ENCODE data around the gene CYP2F1. TPM values are rescaled to one million over a fixed set of nuclear protein-coding genes. Genes with fewer than 3 reads are reported as not detected.
"Not testable (repeated sequence)": the region's sequence is repeated elsewhere in the genome, so short reads cannot be mapped to it uniquely, and the experiment has no call there.

The CYP2F1 gene
- total RNA-seq, 1 experiment from 2014 or later, result not detected

DNA sequence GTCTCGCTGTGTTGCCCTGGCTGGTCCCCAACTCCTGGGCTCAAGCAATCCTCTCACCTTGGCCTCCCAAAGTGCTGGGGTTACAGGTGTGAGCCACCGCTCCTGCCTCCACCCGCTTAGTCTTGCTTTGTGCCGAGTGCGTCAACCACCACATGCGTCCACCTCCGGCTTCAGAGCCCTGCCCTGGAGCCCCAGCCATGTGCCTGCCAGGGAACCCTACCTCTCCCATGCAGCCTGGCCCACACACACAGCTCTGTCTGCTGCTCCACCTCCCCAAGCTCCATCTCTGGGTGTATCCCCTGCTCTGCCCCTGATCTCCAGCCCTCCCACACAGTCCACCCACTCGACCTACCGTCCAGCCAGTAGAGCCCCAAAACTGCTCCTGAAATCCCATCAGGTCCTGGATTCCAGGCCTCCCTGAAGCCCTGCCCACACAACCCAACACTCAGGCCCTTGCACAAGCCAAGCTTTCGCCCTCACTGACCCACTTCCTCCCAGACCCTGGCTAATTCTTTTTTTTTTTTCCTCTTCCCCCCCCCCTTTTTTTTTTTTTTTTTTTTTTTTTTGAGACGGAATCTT lies 9.6 kb downstream of the CYP2F1 start:
- Mint-ChIP-seq H3K36me3 (ENCODE audit: insufficient read depth, unreplicated experiment) (no peaks in the 10 kb centered on the region), H3K9me3 (ENCODE audit: low read depth, unreplicated experiment) (no peaks in the 10 kb centered on the region), H3K27me3 (ENCODE audit: unreplicated experiment) (peaks cover 20% of the 10 kb centered on the region), H3K27ac (ENCODE audit: unreplicated experiment) (no peak overlapping the region), H3K4me1 (ENCODE audit: low read depth, unreplicated experiment) (peaks cover 14% of the 10 kb centered on the region), H3K4me3 (ENCODE audit: low read depth, unreplicated experiment) (no peak overlapping the region)
- DNase-seq, result no peak
- TF ChIP-seq, protein P1, sequence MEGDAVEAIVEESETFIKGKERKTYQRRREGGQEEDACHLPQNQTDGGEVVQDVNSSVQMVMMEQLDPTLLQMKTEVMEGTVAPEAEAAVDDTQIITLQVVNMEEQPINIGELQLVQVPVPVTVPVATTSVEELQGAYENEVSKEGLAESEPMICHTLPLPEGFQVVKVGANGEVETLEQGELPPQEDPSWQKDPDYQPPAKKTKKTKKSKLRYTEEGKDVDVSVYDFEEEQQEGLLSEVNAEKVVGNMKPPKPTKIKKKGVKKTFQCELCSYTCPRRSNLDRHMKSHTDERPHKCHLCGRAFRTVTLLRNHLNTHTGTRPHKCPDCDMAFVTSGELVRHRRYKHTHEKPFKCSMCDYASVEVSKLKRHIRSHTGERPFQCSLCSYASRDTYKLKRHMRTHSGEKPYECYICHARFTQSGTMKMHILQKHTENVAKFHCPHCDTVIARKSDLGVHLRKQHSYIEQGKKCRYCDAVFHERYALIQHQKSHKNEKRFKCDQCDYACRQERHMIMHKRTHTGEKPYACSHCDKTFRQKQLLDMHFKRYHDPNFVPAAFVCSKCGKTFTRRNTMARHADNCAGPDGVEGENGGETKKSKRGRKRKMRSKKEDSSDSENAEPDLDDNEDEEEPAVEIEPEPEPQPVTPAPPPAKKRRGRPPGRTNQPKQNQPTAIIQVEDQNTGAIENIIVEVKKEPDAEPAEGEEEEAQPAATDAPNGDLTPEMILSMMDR (IDR thresholded peaks at IDR 0.05; ENCODE audit: unreplicated experiment), result no peak
- CTCF ChIA-PET, result interaction anchor here (0.6 kb wide), 1 partner anchor 63 kb away, joined by 5 read pairs; no protein-coding TSS in a partner anchor
- no TSS peak for BruUV-seq (replicated peaks)
- intact Hi-C loops (cut with micrococcal nuclease; ENCODE audit: unreplicated experiment), result no loop called here

DNA sequence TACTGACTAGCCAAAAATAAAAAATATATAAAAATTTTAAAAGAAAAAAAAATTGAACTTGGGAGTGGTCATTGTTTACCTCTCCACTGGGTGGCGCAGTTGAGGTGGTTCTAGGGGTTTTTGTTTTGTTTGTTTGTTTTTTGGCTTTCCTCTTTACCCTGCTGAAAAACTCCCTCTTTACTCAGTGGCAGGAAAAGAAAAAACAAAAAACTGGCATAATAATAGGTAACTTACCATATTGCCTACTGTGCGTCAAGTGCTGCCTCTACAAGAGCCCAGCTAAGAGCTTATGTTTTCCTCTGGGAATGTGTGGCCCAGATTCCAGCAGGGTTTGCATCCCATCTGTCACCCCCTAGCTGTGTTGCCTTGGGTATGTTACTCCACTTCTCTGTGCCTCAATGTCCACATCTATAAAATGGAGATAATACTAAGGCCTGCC lies 12.6 kb downstream of the CYP2F1 start:
- CTCF ChIA-PET, result interaction anchor here (1.2 kb wide), 1 partner anchor 127 kb away, joined by 3 read pairs; no protein-coding TSS in a partner anchor
- intact Hi-C loops (cut with micrococcal nuclease; ENCODE audit: unreplicated experiment); BruUV-seq (replicated peaks); H3K9me3 Mint-ChIP-seq (ENCODE audit: low read depth, unreplicated experiment); H3K27ac Mint-ChIP-seq (ENCODE audit: unreplicated experiment); H3K36me3 Mint-ChIP-seq (ENCODE audit: insufficient read depth, unreplicated experiment); H3K4me3 Mint-ChIP-seq (ENCODE audit: low read depth, unreplicated experiment): not testable (repeated sequence)
- DNase-seq, result peak; percentile 38
- TF ChIP-seq, protein P1 (IDR thresholded peaks at IDR 0.05; ENCODE audit: unreplicated experiment), result peak; percentile 64
- Mint-ChIP-seq H3K27me3 (ENCODE audit: unreplicated experiment) (peaks cover 31% of the 10 kb centered on the region), H3K4me1 (ENCODE audit: low read depth, unreplicated experiment) (peaks cover 14% of the 10 kb centered on the region)

DNA sequence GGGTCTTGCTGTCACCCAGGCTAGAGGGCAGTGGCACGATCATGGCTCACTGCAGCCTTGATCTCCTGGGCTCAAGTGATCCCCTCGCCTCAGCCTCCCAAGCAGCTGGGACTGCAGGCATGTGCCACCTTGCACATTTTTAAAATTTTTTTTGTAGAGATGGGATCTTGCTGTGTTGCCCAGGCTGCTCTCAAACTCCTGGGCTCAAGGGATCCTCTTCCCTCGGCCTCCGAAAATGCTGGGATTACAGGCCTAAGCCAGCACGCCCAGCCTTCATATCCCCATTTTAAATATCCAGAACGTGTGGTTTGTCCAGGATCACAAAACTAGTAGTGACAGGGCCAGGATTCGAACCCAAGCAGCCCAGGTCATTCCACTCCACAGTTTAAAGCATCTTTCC lies 13.1 kb downstream of the CYP2F1 start:
- DNase-seq; BruUV-seq (replicated peaks); H3K9me3 Mint-ChIP-seq (ENCODE audit: low read depth, unreplicated experiment); intact Hi-C loops (cut with micrococcal nuclease; ENCODE audit: unreplicated experiment); H3K27ac Mint-ChIP-seq (ENCODE audit: unreplicated experiment); H3K36me3 Mint-ChIP-seq (ENCODE audit: insufficient read depth, unreplicated experiment): not testable (repeated sequence)
- CTCF ChIA-PET, result interaction anchor here (0.6 to 0.8 kb wide), 2 partner anchors 82 to 203 kb away, joined by 3 read pairs; no protein-coding TSS in a partner anchor
- peaks cover 36% of the 10 kb centered on the region for H3K27me3 Mint-ChIP-seq (ENCODE audit: unreplicated experiment)
- peak overlapping the region; percentile 45 for H3K4me3 Mint-ChIP-seq (ENCODE audit: low read depth, unreplicated experiment)
- peaks cover 16% of the 10 kb centered on the region for H3K4me1 Mint-ChIP-seq (ENCODE audit: low read depth, unreplicated experiment)

DNA sequence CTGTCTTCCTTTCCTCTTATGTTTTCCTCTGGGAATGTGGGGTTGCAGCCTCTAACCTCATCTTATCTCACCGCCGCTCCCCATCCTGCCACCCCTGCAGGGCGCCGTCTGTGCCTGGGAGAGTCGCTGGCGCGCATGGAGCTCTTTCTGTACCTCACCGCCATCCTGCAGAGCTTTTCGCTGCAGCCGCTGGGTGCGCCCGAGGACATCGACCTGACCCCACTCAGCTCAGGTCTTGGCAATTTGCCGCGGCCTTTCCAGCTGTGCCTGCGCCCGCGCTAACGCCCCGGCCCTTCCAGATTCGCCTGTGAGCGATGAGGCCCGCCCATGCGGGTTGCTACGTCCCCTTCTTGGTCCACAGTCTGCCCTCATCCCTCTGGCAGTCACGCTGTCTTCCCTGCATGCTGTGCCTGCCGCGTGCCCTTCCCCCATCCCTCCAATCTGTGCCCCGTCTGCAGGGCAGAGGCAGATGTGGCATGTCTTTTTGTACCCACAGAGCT lies 13.6 kb downstream of the CYP2F1 start:
- peak overlapping the region; percentile 45 for H3K4me3 Mint-ChIP-seq (ENCODE audit: low read depth, unreplicated experiment)
- CTCF ChIA-PET, result interaction anchor here (0.6 to 0.8 kb wide), 2 partner anchors 83 to 203 kb away, joined by 3 read pairs; no protein-coding TSS in a partner anchor
- BruUV-seq (replicated peaks), result not testable (repeated sequence)

More for the DNA sequence above, 13.6 kb downstream of the CYP2F1 start:
- H3K9me3 Mint-ChIP-seq (ENCODE audit: low read depth, unreplicated experiment); intact Hi-C loops (cut with micrococcal nuclease; ENCODE audit: unreplicated experiment); H3K36me3 Mint-ChIP-seq (ENCODE audit: insufficient read depth, unreplicated experiment): not testable (repeated sequence)
- TF ChIP-seq, protein P1 (IDR thresholded peaks at IDR 0.05; ENCODE audit: unreplicated experiment), result peak; percentile 40
- DNase-seq, result peak; percentile 84
- H3K27ac Mint-ChIP-seq (ENCODE audit: unreplicated experiment), result peak overlapping the region; percentile 1
- H3K4me1 Mint-ChIP-seq (ENCODE audit: low read depth, unreplicated experiment), result peaks cover 21% of the 10 kb centered on the region
- H3K27me3 Mint-ChIP-seq (ENCODE audit: unreplicated experiment), result peaks cover 41% of the 10 kb centered on the region
